Germinal center (tissue), 1 donor: ENCODE data around the gene TMEM165.
A peak's percentile ranks its signal among the peaks of the same experiment; 100 is the strongest.

Source experiments
- DNase-seq: peaks from one replicate; pipeline ENCODE4 v3.0.0; 2012; ENCODE audit warnings: mixed read lengths, low spot score

The TMEM165 gene

GRCh38 chr4:55367084-55367722 lies 28.6 kb upstream of the TMEM165 start:
- no peak for DNase-seq

GRCh38 chr4:55369968-55370367 lies 25.8 kb upstream of the TMEM165 start:
- DNase-seq = no peak

GRCh38 chr4:55372259-55372658 lies 23.5 kb upstream of the TMEM165 start:
- no peak for DNase-seq

DNA sequence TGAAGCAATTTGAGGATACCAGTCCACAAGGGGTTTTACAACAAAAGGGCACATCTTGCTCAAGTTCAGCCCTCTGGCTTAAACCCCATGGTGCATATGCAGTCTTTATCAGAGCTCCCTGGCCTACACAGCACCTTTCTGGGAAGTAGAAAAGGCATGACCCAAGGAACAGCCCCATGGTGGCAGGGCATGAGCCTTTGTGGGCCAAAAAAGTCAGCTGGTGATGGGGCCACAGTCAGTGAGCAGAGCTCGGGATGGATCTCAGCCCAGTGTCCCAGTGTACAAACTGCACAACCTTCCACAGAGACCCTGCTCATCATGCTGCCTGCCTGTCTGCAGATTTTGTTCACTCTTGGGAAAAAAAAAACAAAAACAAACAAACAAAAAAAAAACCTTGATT lies 22.3 kb upstream of the TMEM165 start:
- DNase-seq = no peak

DNA sequence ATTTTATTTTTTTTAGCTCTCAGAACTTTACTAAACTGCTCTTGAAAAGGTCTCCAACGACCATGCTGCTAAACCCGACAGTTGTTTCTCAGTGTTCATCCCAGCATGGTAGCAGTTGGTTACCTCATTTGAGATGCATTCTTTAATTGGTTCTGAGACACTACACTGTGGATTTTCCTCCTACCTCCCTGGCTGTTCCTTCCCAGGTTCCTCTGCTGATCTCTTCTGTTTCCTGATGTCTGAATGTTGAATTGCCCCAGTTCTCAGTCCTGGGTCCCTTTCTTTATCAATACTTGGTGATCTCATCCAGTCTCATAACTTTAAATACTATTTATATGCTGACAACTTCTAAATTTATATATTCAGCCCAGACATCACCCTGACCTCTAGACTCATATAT lies 19.1 kb upstream of the TMEM165 start:
- DNase-seq = no peak

- no peak for DNase-seq
These were observed 16.9 kb upstream of the TMEM165 start for GRCh38 chr4:55378617-55379467.

- DNase-seq = no peak
These were observed 15.2 kb upstream of the TMEM165 start for GRCh38 chr4:55380576-55380975.

GRCh38 chr4:55381502-55381901 lies 14.3 kb upstream of the TMEM165 start:
- DNase-seq = no peak

- DNase-seq = no peak
These were observed 13.2 kb upstream of the TMEM165 start for GRCh38 chr4:55382488-55383003.

DNA sequence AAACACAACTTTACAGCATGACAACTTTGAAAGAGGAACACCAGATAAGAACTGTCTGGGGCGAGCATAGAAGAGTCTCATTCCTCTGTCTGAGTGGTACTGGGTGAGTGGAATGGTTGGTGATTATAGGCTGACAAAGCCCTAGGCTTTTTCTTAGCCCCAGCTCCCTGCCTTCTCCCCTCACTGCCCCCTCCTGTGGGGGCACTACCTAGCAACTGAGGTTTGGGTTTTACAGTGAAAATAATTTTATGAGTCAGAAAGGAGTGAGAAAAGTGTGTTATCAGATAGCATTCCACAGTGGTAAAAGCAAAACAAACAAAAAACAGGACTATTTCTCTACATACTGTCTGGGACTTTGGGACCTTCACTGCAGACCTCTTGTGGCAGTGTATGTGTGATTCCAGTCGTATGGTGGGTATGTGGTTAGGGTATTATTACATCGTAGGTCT lies 10.5 kb upstream of the TMEM165 start:
- DNase-seq = no peak

GRCh38 chr4:55386073-55386472 lies 9.7 kb upstream of the TMEM165 start:
- peak; percentile 32 for DNase-seq

- DNase-seq = no peak
These were observed 8.9 kb upstream of the TMEM165 start for GRCh38 chr4:55386840-55387239.

- no peak for DNase-seq
These were observed 2.1 kb upstream of the TMEM165 start for GRCh38 chr4:55393461-55394320.

GRCh38 chr4:55395218-55395528 lies 584 bp upstream of the TMEM165 start:
- no peak for DNase-seq

- peak; percentile 63 for DNase-seq
These were observed 760 bp downstream of the TMEM165 start for GRCh38 chr4:55396308-55397125.

- DNase-seq = no peak
These were observed 1.3 kb downstream of the TMEM165 start for GRCh38 chr4:55397126-55397436.

GRCh38 chr4:55397520-55398321 lies 2.0 kb downstream of the TMEM165 start:
- no peak for DNase-seq

DNA sequence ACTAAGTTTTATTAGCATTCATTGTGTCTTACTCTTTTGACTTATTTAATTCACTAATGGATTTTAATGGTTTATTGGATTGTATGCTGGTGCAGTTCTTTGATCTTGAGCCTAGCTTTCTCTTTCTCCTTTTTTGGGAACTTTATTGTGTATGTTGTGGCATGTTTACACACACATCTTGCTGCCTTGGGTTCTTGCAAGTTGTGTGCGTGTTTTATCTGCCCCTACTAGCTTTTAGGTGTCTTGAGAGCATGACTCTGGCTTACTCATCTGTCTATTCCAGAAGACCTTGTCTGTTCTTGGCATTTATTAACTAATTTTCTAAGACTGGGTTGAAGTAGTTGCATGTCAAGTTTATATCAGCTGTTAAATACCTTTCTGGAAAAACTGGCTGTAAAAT lies 2.7 kb downstream of the TMEM165 start:
- DNase-seq = no peak

DNA sequence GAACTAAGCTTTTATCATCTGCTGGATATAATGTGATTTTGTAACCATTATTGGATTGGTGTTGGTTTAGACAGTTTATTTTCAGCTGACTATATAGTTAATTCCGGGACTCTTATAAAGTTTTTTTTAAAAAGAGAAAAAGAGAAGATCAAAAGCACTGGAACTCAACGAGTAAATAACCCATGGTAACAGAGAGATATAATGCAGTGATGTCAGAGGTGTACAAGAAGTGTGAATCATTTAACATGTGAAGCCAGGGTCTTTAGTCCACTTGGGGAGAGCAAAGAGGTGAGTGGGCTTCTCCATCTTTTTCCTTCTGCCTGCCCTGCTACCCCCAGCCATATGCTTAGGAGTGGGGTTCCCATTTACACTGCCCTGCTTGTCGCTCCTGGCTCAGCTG lies 3.2 kb downstream of the TMEM165 start:
- DNase-seq = no peak

GRCh38 chr4:55399581-55399980 lies 3.8 kb downstream of the TMEM165 start:
- no peak for DNase-seq

- DNase-seq = no peak
These were observed 9.3 kb downstream of the TMEM165 start for GRCh38 chr4:55405073-55405472.
